Urinary bladder (tissue), 4 donors: ENCODE measurements around the gene SFT2D2. TPM values are rescaled to one million over a fixed set of nuclear protein-coding genes. Genes with fewer than 3 reads are reported as not detected.

Experiments
- DNase-seq: peaks from one replicate; pipeline ENCODE4 v3.0.0-alpha.2; 2015; ENCODE audit errors: extremely low spot score
- H3K27ac ChIP-seq: one replicate; pipeline ENCODE4 v1.5.1; 2013; ENCODE audit warnings: low read depth, mild to moderate bottlenecking, moderate library complexity
- H3K36me3 ChIP-seq: one replicate; pipeline ENCODE4 v1.6.1; 2013; ENCODE audit warnings: mild to moderate bottlenecking, moderate library complexity; ENCODE audit not compliant: insufficient read depth
- H3K4me1 ChIP-seq: one replicate; pipeline ENCODE4 v1.6.1; 2013; ENCODE audit warnings: mild to moderate bottlenecking, moderate library complexity; ENCODE audit not compliant: insufficient read depth
- H3K4me3 ChIP-seq: one replicate; pipeline ENCODE4 v1.5.1; 2013; ENCODE audit warnings: low read depth, low read length
- WGBS: extraction: QIAGEN DNeasy Blood & Tissue Kit; methylation state at CpG from one replicate; pipeline ENCODE4 v1.1.7; 2013; 5-methylcytosine and 5-hydroxymethylcytosine counted together
- polyA plus RNA-seq: library from polyadenylated mRNA; stranded (reverse); fragments of 200-250 nt; gene quantifications from one replicate; pipeline ENCODE4 v1.2.3, GENCODE V29; 2013
- total RNA-seq: library from RNA; depleted of rRNA; stranded (reverse); fragments of >200 nt; gene quantifications from one replicate; pipeline ENCODE4 v1.2.3, GENCODE V29; 2014
- donor health status: healthy with polysubstance abuse.
- donor health status: healthy.

SFT2D2 gene
- total and polyA plus RNA-seq, 2 donors: 5.9 to 41.9 TPM

GRCh38 chr1:168263130-168263529 is 37.3 kb downstream of the SFT2D2 start:
- DNase-seq: no peak
- Histone ChIP-seq H3K36me3 (no peaks in the 10 kb centered on the region), H3K27ac (no peak overlapping the region), H3K4me3 (no peak overlapping the region), H3K4me1 (no peaks in the 10 kb centered on the region)
- WGBS: 88% methylated on average over 4 of the region's 4 CpGs

- 98% methylated on average over 7 of the region's 7 CpGs for WGBS
- Histone ChIP-seq H3K4me1 (no peaks in the 10 kb centered on the region), H3K27ac (no peak overlapping the region), H3K36me3 (no peaks in the 10 kb centered on the region), H3K4me3 (no peak overlapping the region)
- no peak for DNase-seq
These were observed 38.5 kb downstream of the SFT2D2 start for GRCh38 chr1:168264296-168264695.

- Histone ChIP-seq H3K36me3 (no peaks in the 10 kb centered on the region), H3K4me3 (no peak overlapping the region), H3K27ac (no peak overlapping the region), H3K4me1 (no peaks in the 10 kb centered on the region)
- 99% methylated on average over 1 of the region's 1 CpG for WGBS
- DNase-seq: no peak
These were observed 39.8 kb downstream of the SFT2D2 start for GRCh38 chr1:168265596-168265995.

- no peaks in the 10 kb centered on the region for H3K4me1 ChIP-seq
- 83% methylated on average over 6 of the region's 6 CpGs for WGBS
- H3K27ac ChIP-seq: no peak overlapping the region
- no peak for DNase-seq
- H3K36me3 ChIP-seq: no peaks in the 10 kb centered on the region
- no peak overlapping the region for H3K4me3 ChIP-seq
These were observed 40.9 kb downstream of the SFT2D2 start for GRCh38 chr1:168266644-168267186.

DNA sequence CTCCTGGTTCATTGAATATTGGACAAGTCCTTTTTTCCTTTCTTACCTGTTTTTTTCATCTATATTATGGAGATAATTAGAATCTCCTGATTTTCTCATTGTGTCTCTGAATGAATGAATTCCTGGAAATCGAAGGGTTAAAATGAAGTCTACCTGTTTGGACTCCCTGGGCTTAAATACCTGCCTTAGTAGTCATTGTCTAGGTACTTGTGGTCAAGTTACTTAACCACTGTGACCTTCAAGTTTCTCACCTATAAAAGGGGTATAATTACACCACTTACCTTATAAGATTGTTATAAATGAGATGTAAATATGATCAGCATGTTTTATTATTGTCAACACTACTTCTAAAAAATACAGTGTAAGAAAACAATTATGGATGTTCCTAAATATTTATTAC is 45.8 kb downstream of the SFT2D2 start:
- Histone ChIP-seq H3K4me3 (no peak overlapping the region), H3K27ac (no peak overlapping the region), H3K4me1 (no peaks in the 10 kb centered on the region), H3K36me3 (no peaks in the 10 kb centered on the region)
- no peak for DNase-seq
- 82% methylated on average over 1 of the region's 1 CpG for WGBS

GRCh38 chr1:168273575-168273974 is 47.8 kb downstream of the SFT2D2 start:
- no peak for DNase-seq
- Histone ChIP-seq H3K36me3 (no peaks in the 10 kb centered on the region), H3K27ac (no peak overlapping the region), H3K4me3 (no peak overlapping the region), H3K4me1 (no peaks in the 10 kb centered on the region)
- 54% methylated on average over 1 of the region's 1 CpG for WGBS

DNA sequence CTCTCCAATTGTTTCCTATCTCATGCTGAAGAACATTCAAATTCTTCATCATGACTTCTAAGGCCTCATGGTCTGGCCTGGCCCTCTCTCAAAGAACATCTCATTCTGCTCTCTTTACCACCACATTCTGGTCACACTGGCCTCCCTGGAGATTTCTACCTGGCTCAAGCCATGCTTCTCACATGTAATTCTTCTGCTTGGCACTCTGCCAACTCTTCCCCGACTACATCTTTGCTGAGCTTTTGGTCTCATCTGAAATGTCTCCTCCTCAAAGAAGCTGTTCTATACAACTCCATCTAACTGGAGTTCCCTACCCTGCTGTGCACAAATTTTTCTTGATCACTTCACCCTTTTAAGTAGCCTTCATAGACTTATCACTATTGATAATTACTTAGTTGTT is 53.4 kb downstream of the SFT2D2 start:
- DNase-seq: no peak
- Histone ChIP-seq H3K4me1 (peaks cover 2% of the 10 kb centered on the region), H3K4me3 (no peak overlapping the region), H3K27ac (no peak overlapping the region), H3K36me3 (no peaks in the 10 kb centered on the region)
- WGBS: 75% methylated on average over 1 of the region's 1 CpG

DNA sequence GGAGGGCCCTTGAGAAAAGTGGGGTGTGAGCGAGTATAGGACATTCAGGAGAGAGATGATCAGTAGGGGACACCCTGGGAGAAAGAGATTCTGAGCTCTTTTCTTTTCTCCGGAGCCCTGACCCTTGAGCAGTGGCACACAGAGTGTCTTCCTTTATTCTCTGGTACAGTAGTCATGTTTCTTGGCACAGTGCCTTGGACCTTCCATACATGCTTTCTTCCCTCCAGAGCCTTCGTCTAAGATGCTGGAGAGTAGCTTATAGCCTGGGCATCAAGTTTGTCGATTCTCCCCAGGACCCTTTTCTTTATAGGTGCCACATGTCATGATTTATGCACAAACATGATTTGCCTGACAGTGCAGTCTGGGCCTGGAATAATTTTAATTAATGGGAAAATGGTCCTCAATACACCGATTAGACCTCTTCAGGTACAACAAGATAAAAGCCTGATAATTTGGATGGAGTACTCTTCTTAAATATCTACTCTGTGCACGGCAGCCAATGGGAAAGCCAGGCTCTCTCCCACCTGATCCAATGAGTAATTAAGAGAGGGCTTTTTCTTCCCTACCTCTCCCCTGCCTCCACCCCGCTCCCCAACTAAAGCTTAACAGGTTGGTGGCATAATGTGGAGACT is 54.6 kb downstream of the SFT2D2 start, which contains the start of gene TBX19:
Gene TBX19 (plus strand): TSS at position 582 of the 632 bp plus-strand sequence. CDS start 214 bp downstream, outside the sequence.
- Histone ChIP-seq H3K4me3 (no peak within 1 kb of the TSS), H3K27ac (no peak within 1 kb of the TSS), H3K4me1 (peaks cover 2% of the 10 kb centered on the region), H3K36me3 (no peaks in the 10 kb centered on the region)
- WGBS: 89% methylated on average over 7 of the region's 7 CpGs
- DNase-seq: no peak

GRCh38 chr1:168281603-168282325 is 56.0 kb downstream of the SFT2D2 start:
- 79% methylated on average over 11 of the region's 11 CpGs for WGBS
- no peak for DNase-seq
- Histone ChIP-seq H3K27ac (no peak overlapping the region), H3K4me1 (peaks cover 2% of the 10 kb centered on the region), H3K4me3 (no peak overlapping the region), H3K36me3 (no peaks in the 10 kb centered on the region)

DNA sequence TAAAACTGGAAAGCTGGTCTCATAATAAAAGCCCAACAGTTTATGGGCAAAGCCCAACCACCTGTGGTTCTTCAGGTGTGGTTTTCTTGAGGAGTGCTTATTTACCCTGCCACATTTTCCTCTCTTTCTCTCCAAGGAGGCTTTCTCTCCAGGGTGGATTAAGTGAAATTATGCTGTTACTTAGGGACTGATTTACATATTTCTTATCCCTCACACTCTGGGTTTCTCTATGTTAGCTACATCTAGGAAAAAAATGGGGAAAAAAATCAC is 59.7 kb downstream of the SFT2D2 start:
- H3K4me3 ChIP-seq: no peak overlapping the region
- no peak overlapping the region for H3K27ac ChIP-seq
- DNase-seq: no peak
- H3K4me1 ChIP-seq: no peaks in the 10 kb centered on the region
- peaks cover 2% of the 10 kb centered on the region for H3K36me3 ChIP-seq

- no peak overlapping the region for H3K27ac ChIP-seq
- no peak for DNase-seq
- WGBS: 95% methylated on average over 4 of the region's 4 CpGs
These were observed 60.4 kb downstream of the SFT2D2 start for GRCh38 chr1:168285971-168286927.

DNA sequence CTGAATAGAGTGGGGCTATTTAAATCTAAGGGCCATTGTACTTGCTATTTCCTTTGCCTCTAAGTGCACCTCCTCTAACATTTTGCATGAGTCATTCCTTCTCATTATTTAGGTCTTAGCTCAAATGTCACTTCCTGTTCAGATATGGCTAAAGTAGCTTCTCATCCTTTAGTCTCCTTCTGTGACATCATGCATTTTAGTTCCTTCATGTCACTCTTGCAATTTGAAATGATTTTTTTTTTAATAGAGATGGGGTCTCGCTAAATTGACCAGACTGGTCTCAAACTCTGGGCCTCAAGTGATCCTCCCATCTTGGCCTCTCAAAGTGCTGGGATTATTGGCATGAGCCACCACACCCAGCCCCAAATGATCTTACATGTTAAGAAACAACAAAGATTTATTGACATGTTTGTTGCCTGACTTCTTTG is 61.4 kb downstream of the SFT2D2 start:
- 99% methylated on average over 1 of the region's 1 CpG for WGBS

More at GRCh38 chr1:168285971-168286927, 60.4 kb downstream of the SFT2D2 start:
- Histone ChIP-seq H3K36me3 (peaks cover 2% of the 10 kb centered on the region), H3K4me3 (no peak overlapping the region), H3K4me1 (no peaks in the 10 kb centered on the region)

DNA sequence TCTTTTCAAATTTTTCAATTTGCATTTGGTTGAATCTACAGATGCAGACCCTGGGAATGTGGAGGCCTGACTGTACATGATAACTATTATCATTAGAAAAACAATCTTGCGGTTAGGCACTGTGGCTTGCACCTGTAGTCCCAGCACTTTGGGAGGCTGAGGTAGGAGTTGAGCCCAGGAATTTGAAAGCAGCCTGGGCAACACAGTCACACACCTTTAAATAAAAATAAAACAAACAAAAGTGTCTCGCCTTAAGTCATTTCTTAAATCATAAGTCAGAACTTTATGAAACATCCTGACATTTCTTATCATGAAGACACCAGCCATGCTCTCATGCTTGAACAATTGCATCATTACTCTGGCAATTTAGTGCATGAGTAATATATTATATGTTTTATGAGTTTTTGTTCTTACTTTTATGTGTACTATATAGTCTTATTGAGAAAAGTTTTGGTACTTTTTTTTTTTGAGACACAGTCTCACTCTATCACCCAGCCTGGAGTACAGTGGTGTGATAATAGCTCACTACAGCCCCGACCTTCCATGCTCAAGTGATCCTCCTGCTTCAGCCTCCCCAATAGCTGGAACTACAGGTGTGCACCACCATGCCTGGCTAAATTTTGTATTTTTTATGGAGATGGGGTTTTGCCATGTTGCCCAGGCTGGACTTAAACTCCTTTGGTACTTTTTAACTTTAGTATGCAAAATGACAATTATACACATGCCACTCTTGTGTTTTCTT is 62.7 kb downstream of the SFT2D2 start:
- 84% methylated on average over 3 of the region's 3 CpGs for WGBS

More for the DNA sequence above, 61.4 kb downstream of the SFT2D2 start:
- Histone ChIP-seq H3K36me3 (peaks cover 2% of the 10 kb centered on the region), H3K4me1 (no peaks in the 10 kb centered on the region), H3K27ac (no peak overlapping the region), H3K4me3 (no peak overlapping the region)
- no peak for DNase-seq

More for the DNA sequence above, 62.7 kb downstream of the SFT2D2 start:
- Histone ChIP-seq H3K4me3 (no peak overlapping the region), H3K27ac (no peak overlapping the region), H3K4me1 (no peaks in the 10 kb centered on the region), H3K36me3 (peaks cover 2% of the 10 kb centered on the region)
- no peak for DNase-seq
